Left ventricle myocardium inferior (tissue), 1 donor: ENCODE results near the gene SCFD2. TPM values are rescaled to one million over a fixed set of nuclear protein-coding genes. Genes with fewer than 3 reads are reported as not detected.

Experiments
- DNase-seq: peaks from one replicate; pipeline ENCODE4 v3.0.0-alpha.2; 2020
- H3K27ac ChIP-seq: fragments of 200-600 bp; replicated peaks from 2 replicates; pipeline ENCODE4 v1.8.0; 2021
- H3K27me3 ChIP-seq: fragments of 200-600 bp; 2 replicates; pipeline ENCODE4 v1.8.0; 2021; ENCODE audit warnings: low read depth
- H3K36me3 ChIP-seq: fragments of 200-600 bp; 2 replicates; pipeline ENCODE4 v1.8.0; 2021
- H3K4me1 ChIP-seq: fragments of 200-600 bp; 2 replicates; pipeline ENCODE4 v1.8.0; 2021
- H3K4me3 ChIP-seq: fragments of 200-600 bp; 2 replicates; pipeline ENCODE4 v1.8.0; 2021; ENCODE audit warnings: mild to moderate bottlenecking, moderate library complexity
- H3K9me3 ChIP-seq: fragments of 200-600 bp; replicated peaks from 2 replicates; pipeline ENCODE4 v1.8.0; 2021
- CTCF ChIP-seq: fragments of 200-600 bp; IDR thresholded peaks from 2 replicates; pipeline ENCODE4 v1.8.0; 2021; ENCODE audit warnings: antibody characterized with exemption, mild to moderate bottlenecking, borderline replicate concordance
- intact Hi-C: fragments of 100-400 bp; cut with micrococcal nuclease; formaldehyde crosslinking; loops from one replicate; pipeline ENCODE4 v1.11.0; 2022
- total RNA-seq: library from RNA; stranded (reverse); fragmentation: NEBNext Ultra II Directional; extraction: Animal tissue kit (Norgen Biotek cat#: 25700); gene quantifications from one replicate; pipeline ENCODE4 v1.2.1, GENCODE V29; 2021
- donor health status: DM: no; HTN: yes; CAD: no; lungs with severe emphysema.

The SCFD2 gene
- total RNA-seq, 1 donor from 2014 or later = 9.3 TPM

GRCh38 chr4:53130896-53131561, 234.8 kb downstream of the SCFD2 start:
- no peaks in the 10 kb centered on the region for H3K36me3 ChIP-seq
- TF ChIP-seq CTCF = no peak
- H3K27me3 ChIP-seq = no peaks in the 10 kb centered on the region
- peaks cover 42% of the 10 kb centered on the region for H3K4me1 ChIP-seq
- H3K9me3 ChIP-seq = no peaks in the 10 kb centered on the region
- intact Hi-C loops = no loop called here
- H3K27ac ChIP-seq = no peak overlapping the region
- H3K4me3 ChIP-seq = no peak overlapping the region
- DNase-seq = no peak

- intact Hi-C loops = no loop called here
- H3K4me1 ChIP-seq = peaks cover 42% of the 10 kb centered on the region
- peak; percentile 48 for DNase-seq
- peak overlapping the region; percentile 36 for H3K27ac ChIP-seq
- TF ChIP-seq CTCF = no peak
- no peaks in the 10 kb centered on the region for H3K9me3 ChIP-seq
- no peaks in the 10 kb centered on the region for H3K27me3 ChIP-seq
- no peak overlapping the region for H3K4me3 ChIP-seq
- H3K36me3 ChIP-seq = no peaks in the 10 kb centered on the region
Measured at GRCh38 chr4:53128706-53129357, 237.0 kb downstream of the SCFD2 start.

GRCh38 chr4:53128231-53128630, 237.6 kb downstream of the SCFD2 start:
- intact Hi-C loops = no loop called here
- Histone ChIP-seq H3K4me1 (peaks cover 42% of the 10 kb centered on the region), H3K4me3 (no peak overlapping the region), H3K9me3 (no peaks in the 10 kb centered on the region), H3K27me3 (no peaks in the 10 kb centered on the region), H3K36me3 (no peaks in the 10 kb centered on the region), H3K27ac (peak overlapping the region; percentile 36)
- no peak for TF ChIP-seq CTCF
- no peak for DNase-seq

GRCh38 chr4:53127365-53127764, 238.5 kb downstream of the SCFD2 start:
- Histone ChIP-seq H3K4me3 (no peak overlapping the region), H3K27ac (no peak overlapping the region), H3K4me1 (peaks cover 39% of the 10 kb centered on the region), H3K36me3 (no peaks in the 10 kb centered on the region), H3K9me3 (no peaks in the 10 kb centered on the region), H3K27me3 (no peaks in the 10 kb centered on the region)
- TF ChIP-seq CTCF = no peak
- intact Hi-C loops = no loop called here
- DNase-seq = no peak

- peaks cover 39% of the 10 kb centered on the region for H3K4me1 ChIP-seq
- no peak overlapping the region for H3K27ac ChIP-seq
- no peak overlapping the region for H3K4me3 ChIP-seq
- H3K9me3 ChIP-seq = no peaks in the 10 kb centered on the region
- no peak for DNase-seq
- no peak for TF ChIP-seq CTCF
- no peaks in the 10 kb centered on the region for H3K27me3 ChIP-seq
- intact Hi-C loops = no loop called here
- H3K36me3 ChIP-seq = no peaks in the 10 kb centered on the region
Measured at GRCh38 chr4:53126099-53126498, 239.8 kb downstream of the SCFD2 start.
